Central memory CD8-positive, alpha-beta T cell (primary cell): ENCODE data around the gene KRT40.

Source experiments
- ATAC-seq: fragments of 150-1000 bp; cut with Tn5 transposase; replicated peaks from 2 replicates; pipeline ENCODE4 v1.10.0; 2022; ENCODE audit warnings: mild to moderate bottlenecking, moderate FRiP score, moderate number of reproducible peaks; ENCODE audit not compliant: poor library complexity, severe bottlenecking; ENCODE audit errors: extremely low read depth
- DNase-seq, 2 donors: peaks; one replicate each; pipeline ENCODE4 v3.0.0; 2021; ENCODE audit warnings: low spot score in 2 of 2
- H3K27ac Mint-ChIP-seq: one replicate; pipeline ENCODE4 v1.8.0; 2022; ENCODE audit warnings: low read depth, mild to moderate bottlenecking, moderate library complexity, mixed read lengths
- H3K27me3 Mint-ChIP-seq: one replicate; pipeline ENCODE4 v1.8.0; 2022; ENCODE audit warnings: mixed read lengths
- H3K36me3 Mint-ChIP-seq: one replicate; pipeline ENCODE4 v1.8.0; 2022; ENCODE audit warnings: mild to moderate bottlenecking, moderate library complexity, mixed read lengths; ENCODE audit not compliant: insufficient read depth
- H3K4me1 Mint-ChIP-seq: one replicate; pipeline ENCODE4 v1.8.0; 2022; ENCODE audit warnings: mixed read lengths
- H3K4me3 Mint-ChIP-seq: one replicate; pipeline ENCODE4 v1.8.0; 2022; ENCODE audit warnings: mild to moderate bottlenecking, moderate library complexity, mixed read lengths
- H3K9me3 Mint-ChIP-seq: one replicate; pipeline ENCODE4 v1.8.0; 2022; ENCODE audit warnings: mixed read lengths

KRT40 gene

GRCh38 chr17:40984226-40984625 lies at the start of gene KRT40:
TSS of gene KRT40 (minus strand) at chr17:40984326. CDS start at chr17:40984273, 53 bp downstream.
- H3K9me3 Mint-ChIP-seq = no peaks in the 10 kb centered on the region
- no peak within 1 kb of the TSS for H3K4me3 Mint-ChIP-seq
- H3K4me1 Mint-ChIP-seq = no peaks in the 10 kb centered on the region
- H3K36me3 Mint-ChIP-seq = peaks cover 1% of the 10 kb centered on the region
- DNase-seq (no peak), ATAC-seq (no peak)
- no peak within 1 kb of the TSS for H3K27ac Mint-ChIP-seq
- H3K27me3 Mint-ChIP-seq = peaks cover 55% of the 10 kb centered on the region

- ATAC-seq = no peak
- H3K36me3 Mint-ChIP-seq = no peaks in the 10 kb centered on the region
- H3K9me3 Mint-ChIP-seq = no peaks in the 10 kb centered on the region
Measured at GRCh38 chr17:41029633-41030245, 45.6 kb upstream of the KRT40 start, which contains the start of gene KRTAP1-4. TSS of gene KRTAP1-4 (minus strand) at chr17:41030195. CDS start at chr17:41030078, 117 bp downstream.

GRCh38 chr17:41026715-41027471 lies 42.8 kb upstream of the KRT40 start, which contains the start of gene KRTAP1-5:
TSS of gene KRTAP1-5 (minus strand) at chr17:41027208. CDS start at chr17:41027155, 53 bp downstream.
- H3K4me1 Mint-ChIP-seq = no peaks in the 10 kb centered on the region

More at GRCh38 chr17:41029633-41030245, 45.6 kb upstream of the KRT40 start, which contains the start of gene KRTAP1-4:
- Mint-ChIP-seq H3K4me1 (no peaks in the 10 kb centered on the region), H3K4me3 (no peak within 1 kb of the TSS), H3K27me3 (peaks cover 77% of the 10 kb centered on the region), H3K27ac (no peak within 1 kb of the TSS)
- no peak for DNase-seq

GRCh38 chr17:41024697-41025096 lies 40.6 kb upstream of the KRT40 start:
- Mint-ChIP-seq H3K4me1 (no peaks in the 10 kb centered on the region), H3K27ac (no peak overlapping the region), H3K27me3 (peaks cover 70% of the 10 kb centered on the region), H3K4me3 (no peak overlapping the region), H3K36me3 (no peaks in the 10 kb centered on the region), H3K9me3 (no peaks in the 10 kb centered on the region)
- no peak for DNase-seq
- ATAC-seq = no peak

More at GRCh38 chr17:41026715-41027471, 42.8 kb upstream of the KRT40 start, which contains the start of gene KRTAP1-5:
- Mint-ChIP-seq H3K27ac (no peak within 1 kb of the TSS), H3K4me3 (no peak within 1 kb of the TSS), H3K27me3 (peaks cover 82% of the 10 kb centered on the region), H3K36me3 (no peaks in the 10 kb centered on the region), H3K9me3 (no peaks in the 10 kb centered on the region)
- DNase-seq (no peak), ATAC-seq (no peak)

- DNase-seq (no peak), ATAC-seq (no peak)
- no peak overlapping the region for H3K4me3 Mint-ChIP-seq
- H3K36me3 Mint-ChIP-seq = no peaks in the 10 kb centered on the region
- no peak overlapping the region for H3K27ac Mint-ChIP-seq
- H3K27me3 Mint-ChIP-seq = peaks cover 48% of the 10 kb centered on the region
- no peaks in the 10 kb centered on the region for H3K4me1 Mint-ChIP-seq
- no peaks in the 10 kb centered on the region for H3K9me3 Mint-ChIP-seq
Measured at GRCh38 chr17:41020336-41020735, 36.2 kb upstream of the KRT40 start.

- no peaks in the 10 kb centered on the region for H3K9me3 Mint-ChIP-seq
- H3K4me1 Mint-ChIP-seq = no peaks in the 10 kb centered on the region
- no peaks in the 10 kb centered on the region for H3K36me3 Mint-ChIP-seq
- peaks cover 46% of the 10 kb centered on the region for H3K27me3 Mint-ChIP-seq
- ATAC-seq = no peak
- no peak overlapping the region for H3K4me3 Mint-ChIP-seq
- no peak for DNase-seq
- H3K27ac Mint-ChIP-seq = no peak overlapping the region
Measured at GRCh38 chr17:41019415-41019814, 35.3 kb upstream of the KRT40 start.

GRCh38 chr17:41018541-41018940 lies 34.4 kb upstream of the KRT40 start:
- Mint-ChIP-seq H3K36me3 (no peaks in the 10 kb centered on the region), H3K4me3 (no peak overlapping the region), H3K27me3 (peaks cover 41% of the 10 kb centered on the region), H3K4me1 (no peaks in the 10 kb centered on the region), H3K27ac (no peak overlapping the region), H3K9me3 (no peaks in the 10 kb centered on the region)
- ATAC-seq = no peak
- DNase-seq = no peak

GRCh38 chr17:41016578-41017215 lies 32.6 kb upstream of the KRT40 start:
- Mint-ChIP-seq H3K4me3 (no peak overlapping the region), H3K36me3 (no peaks in the 10 kb centered on the region), H3K9me3 (no peaks in the 10 kb centered on the region), H3K27me3 (peaks cover 26% of the 10 kb centered on the region), H3K4me1 (no peaks in the 10 kb centered on the region), H3K27ac (no peak overlapping the region)
- no peak for DNase-seq
- no peak for ATAC-seq

GRCh38 chr17:41015454-41015853 lies 31.3 kb upstream of the KRT40 start:
- Mint-ChIP-seq H3K4me3 (no peak overlapping the region), H3K4me1 (no peaks in the 10 kb centered on the region), H3K27me3 (peaks cover 26% of the 10 kb centered on the region), H3K36me3 (no peaks in the 10 kb centered on the region), H3K9me3 (no peaks in the 10 kb centered on the region), H3K27ac (no peak overlapping the region)
- ATAC-seq = no peak
- DNase-seq = no peak

- no peaks in the 10 kb centered on the region for H3K36me3 Mint-ChIP-seq
- no peak overlapping the region for H3K4me3 Mint-ChIP-seq
- no peaks in the 10 kb centered on the region for H3K9me3 Mint-ChIP-seq
- peaks cover 26% of the 10 kb centered on the region for H3K27me3 Mint-ChIP-seq
- no peaks in the 10 kb centered on the region for H3K4me1 Mint-ChIP-seq
- DNase-seq = no peak
- H3K27ac Mint-ChIP-seq = no peak overlapping the region
- no peak for ATAC-seq
Measured at GRCh38 chr17:41013606-41014005, 29.5 kb upstream of the KRT40 start.

- Mint-ChIP-seq H3K36me3 (no peaks in the 10 kb centered on the region), H3K9me3 (no peaks in the 10 kb centered on the region), H3K4me3 (no peak overlapping the region), H3K4me1 (no peaks in the 10 kb centered on the region), H3K27me3 (peaks cover 26% of the 10 kb centered on the region), H3K27ac (no peak overlapping the region)
- DNase-seq (no peak), ATAC-seq (no peak)
Measured at GRCh38 chr17:41013181-41013580, 29.1 kb upstream of the KRT40 start.

- DNase-seq = no peak
- Mint-ChIP-seq H3K36me3 (no peaks in the 10 kb centered on the region), H3K9me3 (no peaks in the 10 kb centered on the region), H3K27ac (no peak overlapping the region), H3K4me1 (no peaks in the 10 kb centered on the region), H3K4me3 (no peak overlapping the region), H3K27me3 (peaks cover 24% of the 10 kb centered on the region)
- ATAC-seq = no peak
Measured at GRCh38 chr17:41012326-41013120, 28.4 kb upstream of the KRT40 start.
